Retinal pigment epithelial cell (primary cell): Measurements from ENCODE around the gene ZNF429.
A peak's percentile ranks its signal among the peaks of the same experiment; 100 is the strongest.

Experiments
- DNase-seq: peaks from one replicate; pipeline ENCODE4 v3.0.0-alpha.2; 2010; ENCODE audit warnings: low read depth
- H3K4me3 ChIP-seq: 2 replicates; pipeline ENCODE4 v1.5.1; 2011; ENCODE audit warnings: mild to moderate bottlenecking, low read length, control low read depth, moderate library complexity
- TF ChIP-seq, protein P1 (sequence below): conservative IDR thresholded peaks from 2 replicates; pipeline ENCODE4 v1.5.1; 2011; ENCODE audit warnings: low read depth, low read length, control low read depth, inconsistent platforms

ZNF429 gene

DNA sequence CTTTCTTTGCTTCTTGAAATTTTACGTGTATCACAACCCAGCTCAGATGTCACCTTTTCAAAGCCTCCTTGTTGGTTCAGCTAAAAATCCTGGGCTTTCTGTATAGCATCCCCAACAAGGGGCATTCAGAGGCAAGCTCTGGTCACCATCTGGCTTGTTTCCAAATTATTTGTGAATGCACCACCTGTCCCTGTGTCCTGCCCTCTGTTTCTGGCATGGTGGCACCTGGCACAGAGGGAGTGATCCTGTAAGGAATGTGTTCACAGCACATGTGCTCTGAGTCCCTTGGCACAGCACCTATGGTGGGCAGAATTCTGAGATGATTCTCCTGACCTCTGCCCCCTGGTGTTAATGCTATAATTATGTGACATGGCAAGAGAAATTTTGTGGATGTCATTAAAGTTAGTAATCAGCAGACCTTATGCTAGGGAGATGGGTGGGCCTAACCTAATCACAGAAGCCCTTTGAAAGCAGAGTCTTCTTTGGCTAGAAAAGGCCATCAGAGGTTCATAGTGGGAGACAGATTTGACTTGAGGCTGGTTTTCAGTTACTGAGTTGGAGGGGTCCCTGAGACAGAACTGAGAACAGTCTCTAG lies 76.3 kb downstream of the ZNF429 start:
- TF ChIP-seq, protein P1, sequence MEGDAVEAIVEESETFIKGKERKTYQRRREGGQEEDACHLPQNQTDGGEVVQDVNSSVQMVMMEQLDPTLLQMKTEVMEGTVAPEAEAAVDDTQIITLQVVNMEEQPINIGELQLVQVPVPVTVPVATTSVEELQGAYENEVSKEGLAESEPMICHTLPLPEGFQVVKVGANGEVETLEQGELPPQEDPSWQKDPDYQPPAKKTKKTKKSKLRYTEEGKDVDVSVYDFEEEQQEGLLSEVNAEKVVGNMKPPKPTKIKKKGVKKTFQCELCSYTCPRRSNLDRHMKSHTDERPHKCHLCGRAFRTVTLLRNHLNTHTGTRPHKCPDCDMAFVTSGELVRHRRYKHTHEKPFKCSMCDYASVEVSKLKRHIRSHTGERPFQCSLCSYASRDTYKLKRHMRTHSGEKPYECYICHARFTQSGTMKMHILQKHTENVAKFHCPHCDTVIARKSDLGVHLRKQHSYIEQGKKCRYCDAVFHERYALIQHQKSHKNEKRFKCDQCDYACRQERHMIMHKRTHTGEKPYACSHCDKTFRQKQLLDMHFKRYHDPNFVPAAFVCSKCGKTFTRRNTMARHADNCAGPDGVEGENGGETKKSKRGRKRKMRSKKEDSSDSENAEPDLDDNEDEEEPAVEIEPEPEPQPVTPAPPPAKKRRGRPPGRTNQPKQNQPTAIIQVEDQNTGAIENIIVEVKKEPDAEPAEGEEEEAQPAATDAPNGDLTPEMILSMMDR, result no peak
- no peak overlapping the region for H3K4me3 ChIP-seq
- no peak for DNase-seq

DNA sequence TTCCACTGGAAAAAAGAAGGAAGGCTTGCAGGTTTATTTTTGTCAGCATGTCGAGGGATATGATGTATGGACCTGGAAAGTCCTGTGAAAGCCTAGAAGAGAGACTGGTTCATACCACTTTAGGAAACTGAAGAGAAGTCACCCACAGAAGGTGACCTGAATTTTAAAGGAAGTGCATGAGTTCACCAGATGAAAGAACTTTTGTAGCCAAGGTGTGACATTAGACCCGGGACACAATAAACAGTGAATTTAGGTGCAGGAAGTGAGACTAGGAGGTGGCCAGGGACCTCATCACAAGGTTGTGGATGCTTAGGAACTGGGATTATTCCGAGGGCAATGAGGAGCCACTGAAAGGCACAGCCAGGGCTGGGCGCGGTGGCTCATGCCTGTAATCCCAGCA lies 79.1 kb downstream of the ZNF429 start:
- no peak for DNase-seq
- no peak overlapping the region for H3K4me3 ChIP-seq
- TF ChIP-seq, protein P1, result no peak

DNA sequence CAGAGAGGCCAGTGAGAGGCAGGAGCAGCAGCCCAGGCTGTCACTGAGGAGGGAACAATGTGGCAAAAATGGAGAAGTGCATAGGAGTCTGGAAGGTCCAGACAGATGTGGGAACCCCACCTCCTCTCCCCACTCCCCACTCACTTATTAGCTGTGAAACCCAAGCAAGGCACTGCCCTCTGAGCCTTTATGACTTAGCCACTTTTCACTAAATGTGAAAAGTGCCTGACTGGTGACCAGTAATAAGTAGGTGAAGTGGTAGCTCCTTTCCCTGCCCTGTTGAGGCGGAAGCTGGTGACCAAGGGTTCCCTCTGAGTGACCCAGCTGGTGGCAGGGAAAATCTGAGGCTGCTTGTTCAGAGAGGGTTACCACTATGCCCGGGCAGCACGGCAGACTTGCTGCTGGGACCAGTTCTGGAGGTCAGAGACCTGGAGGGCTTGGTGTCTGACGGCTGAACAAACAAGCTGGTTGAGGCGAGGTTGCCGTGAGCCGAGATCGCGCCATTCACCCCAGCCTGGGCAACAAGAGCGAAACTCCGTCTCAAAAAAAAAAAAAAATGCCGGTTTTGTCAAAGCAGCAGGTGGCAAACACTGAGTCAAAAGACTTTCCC lies 80.0 kb downstream of the ZNF429 start:
- no peak for DNase-seq
- TF ChIP-seq, protein P1, result no peak
- no peak overlapping the region for H3K4me3 ChIP-seq

DNA sequence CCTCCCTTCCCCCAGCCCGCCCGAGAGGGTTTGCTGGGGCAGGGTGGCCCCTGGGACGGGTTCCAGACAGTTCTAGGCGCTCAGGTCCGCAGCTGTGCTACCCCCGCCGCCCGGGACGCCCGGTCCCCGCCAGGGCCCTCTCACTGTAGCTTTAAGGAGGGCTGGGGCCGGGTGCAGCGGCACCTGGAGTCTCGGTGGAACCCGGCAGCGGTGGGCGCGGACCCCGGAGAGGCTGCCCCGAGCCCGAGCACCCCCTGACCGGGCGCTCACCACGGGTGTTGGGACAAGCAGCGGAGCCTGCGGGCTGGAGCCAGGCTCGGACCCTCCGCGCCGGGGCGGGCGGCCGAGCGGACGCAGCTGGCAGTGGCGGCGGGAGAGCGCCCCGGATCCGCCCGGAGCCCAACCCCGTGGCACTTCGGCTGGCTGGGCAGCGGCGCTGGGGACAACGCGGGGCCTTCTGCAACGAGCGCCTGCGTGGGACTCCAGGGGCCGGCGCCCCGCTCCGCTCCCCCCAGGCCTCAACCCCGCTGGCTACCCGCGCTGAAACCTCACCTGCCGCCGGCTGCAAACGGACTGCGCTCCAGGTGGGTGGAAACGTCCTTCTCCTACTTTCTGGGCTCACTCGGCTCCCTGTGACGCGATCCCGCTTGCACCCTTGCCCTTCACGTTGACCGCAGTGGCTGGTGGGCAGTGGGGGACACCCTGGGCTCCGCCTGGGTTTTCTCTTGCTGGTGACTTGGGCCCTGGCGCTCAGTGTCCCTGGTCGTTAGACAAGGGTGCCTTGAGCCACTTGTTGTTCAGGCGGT lies 81.1 kb downstream of the ZNF429 start:
- H3K4me3 ChIP-seq, result peak overlapping the region; percentile 38
- TF ChIP-seq, protein P1, result no peak
- DNase-seq, result no peak

DNA sequence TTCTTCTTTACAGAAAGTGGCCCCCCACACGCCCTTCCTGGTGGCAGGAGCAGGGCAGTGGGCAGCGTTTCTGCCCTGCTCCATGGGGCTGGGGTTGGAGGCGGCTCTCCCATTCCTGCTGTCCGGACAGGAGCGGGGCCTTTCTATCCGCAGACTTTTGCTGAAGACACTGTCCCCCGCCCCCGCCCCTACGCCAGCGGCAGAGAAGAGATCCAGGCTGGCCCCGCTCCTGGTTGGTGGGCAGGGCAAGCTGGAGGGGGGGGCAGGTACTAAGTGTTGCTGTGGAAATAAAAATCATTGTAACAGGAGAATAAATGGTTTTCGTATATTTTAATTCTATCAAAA lies 81.7 kb downstream of the ZNF429 start:
- TF ChIP-seq, protein P1, result no peak
- DNase-seq, result no peak
- peak overlapping the region; percentile 38 for H3K4me3 ChIP-seq

DNA sequence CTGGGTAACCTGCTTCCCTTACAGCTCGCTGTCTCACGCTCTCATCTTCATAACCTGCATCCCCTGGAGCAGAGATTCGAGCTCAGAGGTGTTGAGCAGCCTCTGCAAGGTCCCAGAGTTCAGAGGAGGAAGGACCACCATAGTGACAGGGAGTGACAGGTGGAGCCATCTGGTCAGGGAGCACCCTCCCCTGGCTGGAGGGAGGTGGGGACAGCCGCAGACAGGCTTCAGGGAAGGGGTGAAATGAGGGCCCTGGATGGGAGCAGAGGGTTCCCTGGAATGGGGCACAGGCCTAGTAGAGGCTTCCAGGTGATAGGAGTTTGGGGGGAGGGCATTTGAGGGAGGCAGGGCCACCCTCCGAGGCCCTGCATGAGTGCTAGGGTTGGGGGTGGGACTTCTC lies 82.1 kb downstream of the ZNF429 start:
- no peak overlapping the region for H3K4me3 ChIP-seq

More for the DNA sequence above, 82.1 kb downstream of the ZNF429 start:
- DNase-seq, result no peak
- TF ChIP-seq, protein P1, result no peak
